Mammary epithelial cell (primary cell): Measurements from ENCODE around the gene COL19A1.

Experiments used
- EZH2 ChIP-seq: IDR thresholded peaks from 2 replicates; pipeline ENCODE4 v1.6.1; 2012; ENCODE audit warnings: low read length, inconsistent platforms, borderline replicate concordance
- TF ChIP-seq, protein P1 (sequence below), 2 donors: IDR thresholded peaks in 1 of 2; conservative IDR thresholded peaks in 1 of 2; 2 replicates each; pipeline ENCODE4 v1.5.1; 2011 to 2012; ENCODE audit warnings: inconsistent platforms in 2 of 2, low read length in 2 of 2, mild to moderate bottlenecking in 2 of 2, control low read depth in 1 of 2, low read depth in 1 of 2; ENCODE audit not compliant: insufficient read depth in 1 of 2; ENCODE audit errors: extremely low read depth in 1 of 2

GRCh38 chr6:69835414-69836179 lies 30.8 kb upstream of the COL19A1 start:
- no peak for TF ChIP-seq EZH2
- TF ChIP-seq, protein P1, sequence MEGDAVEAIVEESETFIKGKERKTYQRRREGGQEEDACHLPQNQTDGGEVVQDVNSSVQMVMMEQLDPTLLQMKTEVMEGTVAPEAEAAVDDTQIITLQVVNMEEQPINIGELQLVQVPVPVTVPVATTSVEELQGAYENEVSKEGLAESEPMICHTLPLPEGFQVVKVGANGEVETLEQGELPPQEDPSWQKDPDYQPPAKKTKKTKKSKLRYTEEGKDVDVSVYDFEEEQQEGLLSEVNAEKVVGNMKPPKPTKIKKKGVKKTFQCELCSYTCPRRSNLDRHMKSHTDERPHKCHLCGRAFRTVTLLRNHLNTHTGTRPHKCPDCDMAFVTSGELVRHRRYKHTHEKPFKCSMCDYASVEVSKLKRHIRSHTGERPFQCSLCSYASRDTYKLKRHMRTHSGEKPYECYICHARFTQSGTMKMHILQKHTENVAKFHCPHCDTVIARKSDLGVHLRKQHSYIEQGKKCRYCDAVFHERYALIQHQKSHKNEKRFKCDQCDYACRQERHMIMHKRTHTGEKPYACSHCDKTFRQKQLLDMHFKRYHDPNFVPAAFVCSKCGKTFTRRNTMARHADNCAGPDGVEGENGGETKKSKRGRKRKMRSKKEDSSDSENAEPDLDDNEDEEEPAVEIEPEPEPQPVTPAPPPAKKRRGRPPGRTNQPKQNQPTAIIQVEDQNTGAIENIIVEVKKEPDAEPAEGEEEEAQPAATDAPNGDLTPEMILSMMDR (conservative IDR thresholded peaks at IDR 0.05 in 1 of 2, IDR thresholded peaks at IDR 0.05 in 1 of 2; ENCODE audit: extremely low read depth in 1 of 2, insufficient read depth in 1 of 2, low read depth in 1 of 2, low read length in 2 of 2), result peak; percentile 85 to 88
